Upper lobe of right lung (tissue), 1 donor: Measurements from ENCODE around the gene CPED1. TPM values are rescaled to one million over a fixed set of nuclear protein-coding genes. Genes with fewer than 3 reads are reported as not detected.

Experiments
- ATAC-seq: fragments of 200-7000 bp; cut with Tn5 transposase; one replicate; pipeline ENCODE4 v1.9.1; 2020; ENCODE audit warnings: mild to moderate bottlenecking, moderate library complexity
- DNase-seq: peaks from one replicate; pipeline ENCODE4 v3.0.0-alpha.2; 2020
- H3K27ac ChIP-seq: fragments of 200-600 bp; one replicate; pipeline ENCODE4 v1.8.0; 2022
- H3K27me3 ChIP-seq: fragments of 200-600 bp; one replicate; pipeline ENCODE4 v1.8.0; 2022; ENCODE audit warnings: mild to moderate bottlenecking
- H3K36me3 ChIP-seq: fragments of 200-600 bp; one replicate; pipeline ENCODE4 v1.8.0; 2022
- H3K4me1 ChIP-seq: fragments of 200-600 bp; one replicate; pipeline ENCODE4 v1.8.0; 2022
- H3K4me3 ChIP-seq: fragments of 200-600 bp; one replicate; pipeline ENCODE4 v1.8.0; 2022; ENCODE audit warnings: mild to moderate bottlenecking
- H3K9me3 ChIP-seq: fragments of 200-600 bp; one replicate; pipeline ENCODE4 v1.8.0; 2022
- intact Hi-C: fragments of 100-400 bp; cut with DNase I; formaldehyde crosslinking; loops from one replicate; pipeline ENCODE4 v1.11.0; 2022
- total RNA-seq: library from RNA; stranded (reverse); fragmentation: NEBNext Ultra II Directional; extraction: Animal tissue kit (Norgen Biotek cat#: 25700); gene quantifications from one replicate; pipeline ENCODE4 v1.2.1, GENCODE V29; 2021
- TF ChIP-seq, protein P1 (sequence below): fragments of 200-600 bp; IDR thresholded peaks from one replicate; pipeline ENCODE4 v1.8.0; 2022; ENCODE audit warnings: antibody characterized with exemption
- donor health status: DM: no; HTN: yes; CAD: no; lungs with severe emphysema.

The CPED1 gene
- total RNA-seq, 1 donor from 2014 or later: 39.2 TPM

DNA sequence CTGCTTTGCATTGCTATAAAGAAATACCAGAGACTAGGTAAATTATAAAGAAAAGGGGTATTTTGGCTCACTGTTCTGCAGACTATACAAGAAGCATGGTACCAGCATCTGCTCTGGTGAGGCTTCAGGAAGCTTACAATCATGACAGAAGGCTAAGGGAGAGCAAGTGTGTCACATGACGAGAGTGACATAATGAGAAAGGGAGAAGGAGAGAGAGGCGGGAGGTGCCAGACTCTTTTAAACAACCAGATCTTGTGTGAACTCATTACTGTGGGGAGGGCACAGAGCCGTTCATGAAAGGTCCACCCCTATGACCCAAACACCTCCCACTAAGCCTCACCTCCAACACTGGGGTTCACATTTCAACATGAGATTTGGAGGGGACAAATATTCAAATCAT, 281.3 kb downstream of the CPED1 start:
- Histone ChIP-seq H3K4me1 (no peaks in the 10 kb centered on the region), H3K27ac (no peak overlapping the region), H3K27me3 (no peaks in the 10 kb centered on the region), H3K36me3 (no peaks in the 10 kb centered on the region), H3K4me3 (no peak overlapping the region), H3K9me3 (no peaks in the 10 kb centered on the region)
- DNase-seq (no peak), ATAC-seq (no peak)
- TF ChIP-seq, protein P1, sequence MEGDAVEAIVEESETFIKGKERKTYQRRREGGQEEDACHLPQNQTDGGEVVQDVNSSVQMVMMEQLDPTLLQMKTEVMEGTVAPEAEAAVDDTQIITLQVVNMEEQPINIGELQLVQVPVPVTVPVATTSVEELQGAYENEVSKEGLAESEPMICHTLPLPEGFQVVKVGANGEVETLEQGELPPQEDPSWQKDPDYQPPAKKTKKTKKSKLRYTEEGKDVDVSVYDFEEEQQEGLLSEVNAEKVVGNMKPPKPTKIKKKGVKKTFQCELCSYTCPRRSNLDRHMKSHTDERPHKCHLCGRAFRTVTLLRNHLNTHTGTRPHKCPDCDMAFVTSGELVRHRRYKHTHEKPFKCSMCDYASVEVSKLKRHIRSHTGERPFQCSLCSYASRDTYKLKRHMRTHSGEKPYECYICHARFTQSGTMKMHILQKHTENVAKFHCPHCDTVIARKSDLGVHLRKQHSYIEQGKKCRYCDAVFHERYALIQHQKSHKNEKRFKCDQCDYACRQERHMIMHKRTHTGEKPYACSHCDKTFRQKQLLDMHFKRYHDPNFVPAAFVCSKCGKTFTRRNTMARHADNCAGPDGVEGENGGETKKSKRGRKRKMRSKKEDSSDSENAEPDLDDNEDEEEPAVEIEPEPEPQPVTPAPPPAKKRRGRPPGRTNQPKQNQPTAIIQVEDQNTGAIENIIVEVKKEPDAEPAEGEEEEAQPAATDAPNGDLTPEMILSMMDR: no peak
- intact Hi-C loops: no loop called here

DNA sequence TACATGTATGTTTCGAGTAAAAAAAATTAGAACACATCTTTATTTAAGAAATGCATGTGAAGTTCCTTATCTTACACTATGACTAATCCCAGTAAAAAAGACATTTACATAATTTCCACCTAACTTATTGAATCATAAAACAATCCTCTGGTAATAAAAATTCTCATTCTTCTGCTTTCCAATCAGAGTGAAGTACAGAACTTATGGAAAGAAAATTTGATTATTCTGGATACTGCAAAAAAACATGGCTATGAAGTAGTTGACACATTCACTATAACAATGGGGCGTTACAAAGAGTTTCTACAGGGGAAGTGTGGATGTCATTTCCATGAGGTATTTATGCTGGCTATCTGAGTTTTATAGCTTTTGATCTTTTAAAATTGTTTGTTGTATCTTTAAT, 282.6 kb downstream of the CPED1 start:
- Histone ChIP-seq H3K4me3 (no peak overlapping the region), H3K4me1 (no peaks in the 10 kb centered on the region), H3K27ac (no peak overlapping the region), H3K27me3 (no peaks in the 10 kb centered on the region), H3K9me3 (no peaks in the 10 kb centered on the region), H3K36me3 (no peaks in the 10 kb centered on the region)
- intact Hi-C loops: no loop called here
- no peak for ATAC-seq
- no peak for DNase-seq
- TF ChIP-seq, protein P1: no peak

DNA sequence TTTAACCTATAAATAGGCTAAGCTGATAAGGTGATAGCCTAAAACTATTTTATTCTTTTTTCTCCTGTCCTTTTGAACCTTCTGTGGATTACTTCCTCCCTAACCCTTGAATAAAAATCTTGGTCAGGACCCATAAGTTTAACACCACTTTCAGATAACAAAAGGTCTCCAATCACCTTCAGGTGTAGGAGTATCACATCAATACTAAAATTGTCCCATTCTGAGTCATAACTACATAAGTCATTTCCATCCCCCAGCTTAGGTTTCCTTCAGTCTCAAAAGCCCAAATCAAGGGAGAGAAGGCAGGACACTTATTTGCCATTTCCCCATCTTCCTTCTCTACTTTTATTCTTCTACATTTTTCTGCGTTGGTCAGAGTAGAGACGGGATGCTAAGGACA, 283.4 kb downstream of the CPED1 start:
- no peaks in the 10 kb centered on the region for H3K9me3 ChIP-seq
- H3K27me3 ChIP-seq: no peaks in the 10 kb centered on the region
- no peak overlapping the region for H3K27ac ChIP-seq
- ATAC-seq: no peak
- intact Hi-C loops: no loop called here
- no peak for DNase-seq
- no peaks in the 10 kb centered on the region for H3K36me3 ChIP-seq
- no peaks in the 10 kb centered on the region for H3K4me1 ChIP-seq
- TF ChIP-seq, protein P1: no peak
- no peak overlapping the region for H3K4me3 ChIP-seq

DNA sequence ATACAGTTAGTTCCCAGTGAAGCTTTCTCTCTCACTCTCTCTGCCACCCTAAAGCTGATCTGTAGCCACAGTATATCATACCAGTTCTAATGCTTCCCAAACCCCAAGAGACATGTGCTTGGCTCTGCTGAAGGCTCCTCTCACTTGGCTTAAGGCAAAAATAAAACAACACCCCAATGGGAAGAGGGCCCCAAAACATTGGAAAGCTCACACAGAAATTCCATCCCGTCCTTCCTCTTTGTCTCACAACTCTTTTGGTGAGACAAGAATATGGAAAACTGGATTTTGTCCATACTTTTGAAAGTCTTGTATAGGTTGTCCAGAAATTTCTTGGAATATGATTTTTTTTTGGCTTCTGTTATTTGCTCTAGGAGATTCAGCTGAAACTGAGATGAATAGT, 284.2 kb downstream of the CPED1 start:
- Histone ChIP-seq H3K27me3 (no peaks in the 10 kb centered on the region), H3K9me3 (no peaks in the 10 kb centered on the region), H3K36me3 (no peaks in the 10 kb centered on the region), H3K4me3 (no peak overlapping the region), H3K4me1 (no peaks in the 10 kb centered on the region), H3K27ac (no peak overlapping the region)
- intact Hi-C loops: no loop called here
- ATAC-seq: no peak
- TF ChIP-seq, protein P1: no peak
- no peak for DNase-seq

DNA sequence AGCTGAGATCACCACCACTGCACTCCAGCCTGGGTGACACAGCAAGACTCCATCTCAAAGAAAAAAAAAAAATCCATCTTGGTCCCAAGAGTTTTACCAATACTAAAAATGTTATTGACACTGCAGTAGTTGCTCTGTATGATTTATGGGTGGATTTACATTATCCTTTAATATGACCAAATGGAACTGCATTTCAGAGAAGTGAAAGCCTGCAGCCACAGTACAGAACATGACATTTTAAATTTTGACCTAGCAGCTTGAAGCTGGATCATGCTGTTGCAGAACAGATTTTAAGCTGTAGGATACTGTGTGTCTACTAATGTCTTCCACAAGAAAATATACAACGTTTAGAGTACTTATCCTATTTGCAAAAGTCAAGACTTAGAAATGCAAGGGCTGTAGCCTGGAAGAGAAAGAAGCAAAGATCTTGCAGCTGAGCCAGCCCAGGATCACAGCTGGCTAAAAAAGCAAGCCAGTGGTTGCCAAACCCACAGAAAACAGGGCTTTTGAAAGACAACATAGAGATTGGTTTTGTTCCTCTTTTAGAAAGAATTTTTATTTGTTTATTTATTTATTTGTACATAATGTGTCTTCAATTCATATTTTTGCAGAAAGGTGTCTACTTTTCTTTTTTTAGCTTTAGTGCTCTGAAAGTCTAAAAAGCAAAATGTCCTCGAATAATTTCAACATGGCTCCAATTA, 285.1 kb downstream of the CPED1 start:
- H3K27me3 ChIP-seq: no peaks in the 10 kb centered on the region
- DNase-seq (no peak), ATAC-seq (no peak)
- H3K27ac ChIP-seq: no peak overlapping the region
- H3K4me3 ChIP-seq: no peak overlapping the region
- H3K36me3 ChIP-seq: no peaks in the 10 kb centered on the region
- H3K9me3 ChIP-seq: no peaks in the 10 kb centered on the region
- intact Hi-C loops: no loop called here
- TF ChIP-seq, protein P1: no peak
- no peaks in the 10 kb centered on the region for H3K4me1 ChIP-seq

DNA sequence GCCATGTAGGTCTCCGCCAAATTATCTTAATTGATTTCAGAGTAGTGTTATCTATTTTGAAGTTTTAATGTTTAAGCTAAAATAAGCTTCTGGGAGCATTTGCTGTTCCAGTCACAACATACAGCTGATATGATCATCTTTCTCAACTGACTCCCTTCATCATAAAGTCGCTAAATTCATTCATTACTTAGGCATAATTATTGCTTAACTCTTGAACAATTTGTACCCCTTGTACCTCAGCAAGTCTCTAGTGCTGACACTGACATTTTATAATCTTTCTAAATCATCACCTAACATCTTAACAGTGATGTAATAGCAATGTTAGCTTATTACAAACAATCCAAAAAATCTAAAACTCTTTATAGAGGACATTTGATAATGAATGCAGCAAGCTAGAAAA, 286.0 kb downstream of the CPED1 start:
- intact Hi-C loops: no loop called here
- Histone ChIP-seq H3K27ac (no peak overlapping the region), H3K27me3 (no peaks in the 10 kb centered on the region), H3K36me3 (no peaks in the 10 kb centered on the region), H3K9me3 (no peaks in the 10 kb centered on the region), H3K4me3 (no peak overlapping the region), H3K4me1 (no peaks in the 10 kb centered on the region)
- TF ChIP-seq, protein P1: no peak
- no peak for ATAC-seq
- no peak for DNase-seq
